ENCODE measurements around the gene BICRA.

GRCh38 chr19:47595944-47596343 lies 13.0 kb upstream of the BICRA start:
- TF ChIP-seq SIN3A (IDR thresholded peaks at IDR 0.05; ENCODE audit: borderline replicate concordance, low read depth, low read length): no peak
- TF ChIP-seq, protein P1, sequence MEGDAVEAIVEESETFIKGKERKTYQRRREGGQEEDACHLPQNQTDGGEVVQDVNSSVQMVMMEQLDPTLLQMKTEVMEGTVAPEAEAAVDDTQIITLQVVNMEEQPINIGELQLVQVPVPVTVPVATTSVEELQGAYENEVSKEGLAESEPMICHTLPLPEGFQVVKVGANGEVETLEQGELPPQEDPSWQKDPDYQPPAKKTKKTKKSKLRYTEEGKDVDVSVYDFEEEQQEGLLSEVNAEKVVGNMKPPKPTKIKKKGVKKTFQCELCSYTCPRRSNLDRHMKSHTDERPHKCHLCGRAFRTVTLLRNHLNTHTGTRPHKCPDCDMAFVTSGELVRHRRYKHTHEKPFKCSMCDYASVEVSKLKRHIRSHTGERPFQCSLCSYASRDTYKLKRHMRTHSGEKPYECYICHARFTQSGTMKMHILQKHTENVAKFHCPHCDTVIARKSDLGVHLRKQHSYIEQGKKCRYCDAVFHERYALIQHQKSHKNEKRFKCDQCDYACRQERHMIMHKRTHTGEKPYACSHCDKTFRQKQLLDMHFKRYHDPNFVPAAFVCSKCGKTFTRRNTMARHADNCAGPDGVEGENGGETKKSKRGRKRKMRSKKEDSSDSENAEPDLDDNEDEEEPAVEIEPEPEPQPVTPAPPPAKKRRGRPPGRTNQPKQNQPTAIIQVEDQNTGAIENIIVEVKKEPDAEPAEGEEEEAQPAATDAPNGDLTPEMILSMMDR (IDR thresholded peaks at IDR 0.05): no peak
- TF ChIP-seq, protein P2, sequence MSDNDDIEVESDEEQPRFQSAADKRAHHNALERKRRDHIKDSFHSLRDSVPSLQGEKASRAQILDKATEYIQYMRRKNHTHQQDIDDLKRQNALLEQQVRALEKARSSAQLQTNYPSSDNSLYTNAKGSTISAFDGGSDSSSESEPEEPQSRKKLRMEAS (IDR thresholded peaks at IDR 0.05; ENCODE audit: low read depth): no peak
- no peak for TF ChIP-seq GABPA (IDR thresholded peaks at IDR 0.05; ENCODE audit: low read depth)
- TF ChIP-seq POLR2AphosphoS5 (IDR thresholded peaks at IDR 0.05; ENCODE audit: low read depth, low read length): no peak

All from SK-N-SH (cell line).